Stimulated activated CD8-positive, alpha-beta memory T cell treated with anti-CD3 and anti-CD28 coated beads, Interleukin-12 subunit alpha, Interleukin-12 subunit beta, amount 100 ng/mL, for 1 hour (primary cell): Measurements from ENCODE around the gene HHLA2.
"Not testable (repeated sequence)": the region's sequence is repeated elsewhere in the genome, so short reads cannot be mapped to it uniquely, and the experiment has no call there.

Experiments
- DNase-seq: peaks from one replicate; pipeline ENCODE4 v3.0.0-alpha.2; 2020; ENCODE audit warnings: low read depth

Gene HHLA2

DNA sequence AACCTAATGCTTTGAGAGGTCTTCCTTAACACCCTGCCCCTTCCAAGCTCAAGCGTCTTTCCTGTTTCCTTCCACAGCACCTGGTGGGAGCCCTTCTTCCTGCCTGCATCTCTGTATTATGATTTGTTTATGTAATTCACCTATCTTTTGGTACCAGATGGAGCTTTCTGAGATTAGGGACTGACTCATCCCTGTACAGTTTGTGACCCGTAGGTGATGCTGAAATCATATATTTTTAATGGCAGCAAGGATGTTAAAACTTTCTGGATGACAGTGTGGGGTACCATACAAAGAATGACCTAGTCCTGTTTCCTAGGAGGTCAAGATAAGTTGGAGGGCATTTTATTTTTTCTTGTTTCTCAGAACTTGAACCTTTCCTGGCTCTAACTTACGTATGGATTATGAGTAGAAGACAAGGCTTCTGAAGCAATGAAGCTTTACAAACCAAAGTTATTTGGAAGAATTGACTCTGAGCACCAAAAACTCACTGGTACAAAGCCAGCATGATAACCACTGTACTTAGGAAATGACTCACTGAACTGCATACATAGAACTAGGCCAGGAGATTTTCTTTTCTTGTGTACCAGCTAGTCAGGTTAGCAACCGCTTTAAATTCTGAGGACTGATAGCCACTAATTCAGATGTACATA is 46.6 kb downstream of the HHLA2 start:
- no peak for DNase-seq

DNA sequence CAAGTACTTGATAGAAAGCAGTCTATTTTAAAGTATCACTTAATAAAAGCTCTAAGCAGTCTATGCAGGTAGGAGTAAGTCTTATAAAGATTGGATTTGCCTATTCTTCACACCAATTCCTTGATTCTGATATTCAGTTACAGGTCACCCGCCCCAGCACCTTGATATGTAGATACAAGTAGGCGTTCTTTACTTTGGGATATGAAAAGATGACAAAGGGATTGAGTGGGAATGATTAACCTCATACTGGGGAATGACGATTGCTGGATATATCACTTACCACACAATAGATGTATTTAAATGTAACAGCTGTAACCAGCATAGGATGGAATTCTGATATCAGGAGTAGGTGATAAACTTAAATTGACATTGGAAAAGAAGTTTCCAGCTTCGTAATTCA is 47.1 kb downstream of the HHLA2 start:
- DNase-seq = no peak

DNA sequence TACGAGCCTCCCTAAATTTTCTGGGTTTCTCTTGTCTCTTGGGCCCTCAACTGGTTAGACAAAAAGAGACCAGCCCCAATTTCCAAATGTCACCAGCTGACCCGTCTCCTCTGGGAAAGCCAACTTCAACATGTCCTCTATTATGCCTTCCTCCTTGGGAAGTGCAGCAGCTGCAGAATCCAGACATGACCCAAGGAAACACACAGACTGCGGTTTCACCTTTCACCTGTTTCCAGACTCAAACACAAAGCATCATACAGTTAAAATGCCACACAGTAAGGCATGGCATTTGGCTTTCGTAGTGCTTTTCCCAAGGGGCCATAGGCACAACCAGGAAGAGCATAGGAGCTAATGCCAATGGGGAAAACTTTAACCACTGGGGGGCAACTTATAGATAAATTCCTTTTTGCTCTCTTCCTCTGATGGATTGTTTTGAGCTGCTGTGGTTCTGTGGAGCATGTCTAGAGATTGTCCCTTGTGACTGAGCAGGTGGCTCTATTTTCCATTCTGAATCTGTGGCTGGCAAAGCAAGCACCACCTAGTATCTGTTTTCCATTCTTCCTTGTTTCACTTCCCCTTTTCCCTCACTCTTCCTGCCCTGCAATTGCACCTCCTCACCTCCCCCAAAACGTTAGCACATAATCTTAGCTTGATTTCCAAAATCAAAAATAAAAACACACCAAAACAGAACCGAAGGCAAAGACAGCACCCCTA is 49.3 kb downstream of the HHLA2 start:
- DNase-seq = no peak

GRCh38 chr3:108346301-108347227 is 50.2 kb downstream of the HHLA2 start:
- DNase-seq = no peak

DNA sequence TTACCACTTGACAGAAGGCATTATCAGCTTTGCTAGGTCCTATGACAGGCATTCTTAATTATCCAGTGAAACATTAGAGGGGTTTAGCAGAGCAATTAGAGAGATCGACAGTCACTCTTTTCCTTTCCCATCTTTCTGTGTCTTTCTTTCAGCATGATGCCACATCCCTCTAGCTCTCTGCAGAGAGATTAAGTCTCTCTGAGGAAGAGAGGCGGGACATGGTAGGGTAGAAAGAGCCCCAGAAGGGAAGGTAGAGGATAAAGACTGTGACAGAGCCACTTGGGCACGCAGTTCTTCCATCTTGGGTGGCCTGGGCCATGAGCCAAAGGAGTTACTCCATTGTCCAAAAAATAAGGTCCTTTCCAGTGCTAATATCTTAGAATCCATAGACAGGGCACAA is 55.8 kb downstream of the HHLA2 start:
- DNase-seq = no peak

DNA sequence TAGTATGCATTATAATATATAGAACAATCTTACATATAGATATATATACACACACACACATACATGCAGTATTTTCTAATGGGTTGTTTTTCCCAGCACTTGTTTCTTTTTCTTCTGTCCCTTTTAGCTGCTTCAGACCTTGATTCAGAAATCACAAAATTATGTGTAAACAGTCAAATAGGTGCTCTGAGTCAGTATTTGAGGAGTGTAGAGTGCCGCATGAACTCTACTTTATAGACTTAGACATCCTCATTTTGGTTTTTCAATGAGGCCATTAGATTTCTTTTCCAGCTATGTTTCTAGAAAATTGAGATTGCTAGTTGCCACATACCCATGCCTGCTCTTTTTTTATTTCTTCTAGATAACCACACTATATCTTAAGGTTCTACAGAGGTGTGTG is 58.2 kb downstream of the HHLA2 start:
- no peak for DNase-seq

DNA sequence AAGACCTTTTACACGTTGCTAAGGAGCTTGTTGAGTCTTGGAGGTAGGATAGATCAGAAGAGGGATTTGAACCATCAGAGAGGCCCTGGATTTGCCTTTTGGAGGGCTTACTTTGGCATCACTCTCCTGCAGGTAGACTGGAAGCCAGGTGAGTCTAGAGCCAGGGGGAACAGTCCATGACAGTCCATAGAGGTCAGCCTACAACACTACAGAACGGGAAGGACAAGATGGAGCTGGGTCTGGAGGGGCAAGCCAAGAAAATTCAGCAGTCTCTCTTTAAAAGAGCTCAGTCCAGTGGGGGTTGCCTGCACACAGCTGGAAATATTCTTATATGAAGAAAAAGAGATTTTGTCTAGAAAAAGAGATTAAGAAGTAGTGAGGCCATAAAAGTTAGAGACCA is 60.7 kb downstream of the HHLA2 start:
- DNase-seq = no peak

- DNase-seq = no peak
Observed at GRCh38 chr3:108359011-108359410, 62.7 kb downstream of the HHLA2 start.

GRCh38 chr3:108376026-108376425 is 79.7 kb downstream of the HHLA2 start:
- DNase-seq = no peak

DNA sequence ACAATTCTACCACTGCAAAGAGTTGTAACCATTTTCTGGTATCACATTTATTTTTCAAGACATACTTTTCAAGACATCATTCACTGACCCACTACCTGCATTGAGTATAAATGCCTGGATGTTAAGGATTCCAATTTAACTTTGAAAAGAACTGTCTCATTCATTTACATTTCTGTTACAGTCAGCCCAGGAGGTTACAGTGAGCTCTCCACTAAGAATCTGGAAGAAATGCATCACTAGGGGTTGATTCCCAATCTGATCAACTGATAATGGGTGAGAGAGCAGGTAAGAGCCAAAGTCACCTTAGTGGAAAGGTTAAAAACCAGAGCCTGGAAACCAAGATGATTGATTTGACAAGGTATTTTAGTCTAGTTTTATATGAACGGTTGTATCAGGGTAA is 81.0 kb downstream of the HHLA2 start:
- no peak for DNase-seq

DNA sequence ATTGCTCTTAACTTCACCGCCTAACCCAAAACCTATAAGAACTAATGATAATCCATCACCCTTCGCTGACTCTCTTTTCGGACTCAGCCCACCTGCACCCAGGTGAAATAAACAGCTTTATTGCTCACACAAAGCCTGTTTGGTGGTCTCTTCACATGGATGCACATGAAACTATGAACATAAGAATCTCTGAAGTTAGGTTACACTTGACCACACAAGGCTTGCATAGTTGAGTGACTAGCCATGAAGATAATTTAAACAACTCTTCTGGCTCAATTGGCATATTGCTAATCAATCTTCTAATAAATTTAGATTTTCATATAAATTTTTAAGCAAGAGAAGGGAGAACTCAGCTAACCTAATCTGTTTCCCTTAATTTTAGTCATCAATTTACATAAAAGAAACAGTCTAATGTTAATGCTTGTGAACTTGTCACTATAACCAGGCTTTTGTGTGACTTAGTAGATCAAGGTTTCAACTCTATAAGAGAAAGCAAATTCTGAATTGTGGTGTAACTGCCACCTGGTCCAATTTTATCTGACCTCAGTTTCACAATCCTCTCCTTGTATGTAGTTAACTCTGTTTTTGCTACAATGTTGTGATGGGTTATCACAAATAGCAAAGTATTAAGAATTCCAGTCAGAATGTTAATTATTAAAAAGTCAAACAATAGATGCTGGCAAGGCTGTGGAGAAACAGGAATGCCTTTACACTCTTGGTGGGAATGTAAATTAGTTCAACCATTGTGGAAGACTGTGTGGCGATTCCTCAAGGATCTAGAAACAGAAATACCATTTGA is 82.0 kb downstream of the HHLA2 start:
- DNase-seq = no peak

- DNase-seq = not testable (repeated sequence)
Observed at GRCh38 chr3:108378952-108379342, 82.6 kb downstream of the HHLA2 start.

DNA sequence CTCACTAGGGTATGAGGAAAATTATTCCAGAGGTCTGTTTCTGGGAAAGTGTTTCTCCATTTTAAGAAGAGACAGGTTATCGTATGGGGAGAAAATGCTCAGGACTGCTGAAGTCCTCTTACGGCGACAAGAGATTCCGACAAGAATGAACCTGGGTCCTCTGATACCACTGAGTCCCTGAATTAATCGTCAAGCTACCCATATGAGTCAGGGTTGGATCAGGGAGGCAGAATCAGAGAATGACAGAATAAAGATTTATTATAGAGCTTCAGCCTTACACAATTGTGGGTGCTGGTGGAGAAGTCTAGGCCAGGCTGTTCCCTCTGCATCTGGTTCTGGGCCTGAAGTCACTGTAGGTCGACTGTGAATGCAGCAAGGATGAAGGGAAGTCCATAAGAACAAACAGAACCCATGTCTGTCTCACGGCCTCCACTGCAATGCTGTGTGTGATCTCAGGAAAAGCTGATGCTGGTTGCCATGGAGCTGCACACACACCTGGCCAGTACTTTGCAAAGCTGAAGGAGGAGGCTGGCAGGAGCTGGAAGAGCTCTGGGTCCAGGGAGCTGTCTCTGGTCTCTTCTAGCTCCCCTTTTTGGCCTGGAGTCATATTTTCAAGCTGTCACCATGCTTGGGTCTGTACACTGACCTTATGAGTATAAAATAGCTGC is 83.9 kb downstream of the HHLA2 start:
- no peak for DNase-seq

DNA sequence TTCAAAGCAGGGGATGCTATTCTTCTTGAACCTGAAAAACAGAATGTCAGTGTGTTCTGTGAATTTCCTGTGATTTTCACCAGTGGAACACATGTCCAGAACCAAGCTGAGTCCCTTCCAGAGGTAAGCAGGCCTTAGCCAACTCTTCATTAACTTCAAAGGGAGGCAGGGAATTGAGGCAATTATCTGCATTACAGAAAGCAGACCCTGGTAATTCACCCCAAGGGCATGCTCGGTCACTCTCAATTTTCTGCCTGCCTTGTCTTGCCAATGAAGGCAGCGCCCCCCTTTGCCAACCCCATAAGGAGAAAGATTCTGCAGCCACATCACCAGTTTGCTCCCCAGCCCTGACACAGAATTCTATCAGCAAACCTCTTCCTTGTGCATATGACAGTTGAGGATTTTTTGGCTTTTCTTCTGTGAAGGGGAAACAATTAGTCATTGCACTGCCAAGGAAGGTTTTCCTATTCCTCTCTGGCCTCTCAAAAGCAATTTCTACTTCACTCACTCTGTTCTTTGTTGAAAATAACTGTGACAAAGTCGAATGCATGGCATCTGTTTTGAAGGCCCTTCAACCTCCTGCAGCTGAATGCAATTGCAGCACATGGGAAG is 85.3 kb downstream of the HHLA2 start:
- DNase-seq = no peak

DNA sequence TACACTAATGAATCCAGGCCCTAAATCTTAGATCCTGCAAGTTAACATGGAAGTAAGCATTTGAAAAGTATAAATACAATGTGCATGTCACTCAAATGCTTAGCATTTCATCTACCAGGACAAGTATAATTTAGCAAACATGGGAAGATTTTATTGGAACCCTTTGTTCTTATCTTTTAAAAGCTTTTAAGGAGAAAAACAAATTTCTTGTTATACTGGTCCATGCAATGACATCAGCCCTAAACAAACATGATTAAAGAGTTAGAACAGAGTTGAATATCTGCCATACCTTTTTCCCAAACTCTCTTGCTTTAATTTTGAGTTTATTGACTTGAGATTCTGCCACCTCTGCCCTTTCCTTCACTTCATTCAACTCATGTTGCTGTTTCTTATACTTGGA is 87.0 kb downstream of the HHLA2 start:
- no peak for DNase-seq

GRCh38 chr3:108387063-108387462 is 90.7 kb downstream of the HHLA2 start:
- no peak for DNase-seq

- no peak for DNase-seq
Observed at GRCh38 chr3:108388136-108389132, 92.1 kb downstream of the HHLA2 start.

GRCh38 chr3:108389372-108389771 is 93.0 kb downstream of the HHLA2 start:
- no peak for DNase-seq

DNA sequence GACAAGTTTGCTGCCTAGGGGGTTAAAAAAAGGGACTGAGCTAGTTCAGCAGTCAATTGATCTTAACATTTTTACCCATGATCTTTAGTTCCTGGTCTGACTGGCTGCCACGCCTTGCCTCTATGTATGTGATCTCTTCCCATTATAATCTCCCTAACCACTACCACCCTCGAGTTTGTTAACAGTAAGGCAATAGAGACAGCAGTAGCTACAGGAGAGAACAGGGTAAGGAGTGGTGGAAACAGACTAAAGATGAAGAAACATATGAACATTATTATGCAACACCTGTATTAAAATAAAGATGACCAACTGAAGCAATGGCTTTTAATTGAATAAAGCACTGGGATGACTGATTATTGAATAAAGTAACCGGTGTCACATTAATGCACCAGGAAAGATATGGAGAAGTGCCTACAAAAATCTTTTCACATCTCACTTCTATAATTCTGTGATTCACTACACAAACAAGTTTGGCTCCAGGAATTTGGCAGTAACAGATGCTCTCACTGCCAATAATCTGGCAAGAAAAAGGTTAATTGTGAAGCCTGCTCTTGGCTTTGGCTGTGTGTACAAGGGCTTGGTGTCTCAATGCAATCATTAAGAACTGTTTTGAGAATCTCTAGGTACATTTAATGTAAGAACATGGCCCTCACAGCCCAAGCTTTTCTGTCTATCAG is 95.7 kb downstream of the HHLA2 start:
- DNase-seq = no peak
